GM18951 (cell line): ENCODE measurements around the gene DSCAML1.

ENCODE experiments used
- POLR2A ChIP-seq: IDR thresholded peaks from 4 replicates; pipeline ENCODE4 v1.6.1; 2011; ENCODE audit warnings: mild to moderate bottlenecking; ENCODE audit not compliant: insufficient read length, insufficient read depth; ENCODE audit errors: extremely low read depth
- in situ Hi-C: fragments of 300-500 bp; cut with MboI; formaldehyde crosslinking; loops from one replicate; pipeline ENCODE4 v1.12.0; 2022; ENCODE audit warnings: low sequenced_read_pairs, mixed read lengths, inconsistent platforms; ENCODE audit not compliant: unreplicated experiment

The DSCAML1 gene

GRCh38 chr11:117743121-117743815 is 53.7 kb downstream of the DSCAML1 start:
- in situ Hi-C loops: no loop called here

GRCh38 chr11:117738246-117738957 is 58.6 kb downstream of the DSCAML1 start:
- in situ Hi-C loops: no loop called here
- TF ChIP-seq POLR2A: no peak

More at GRCh38 chr11:117743121-117743815, 53.7 kb downstream of the DSCAML1 start:
- no peak for TF ChIP-seq POLR2A

GRCh38 chr11:117735350-117735977 is 61.6 kb downstream of the DSCAML1 start:
- TF ChIP-seq POLR2A: no peak
- in situ Hi-C loops: no loop called here

GRCh38 chr11:117734601-117735024 is 62.4 kb downstream of the DSCAML1 start:
- no peak for TF ChIP-seq POLR2A
- in situ Hi-C loops: no loop called here

- TF ChIP-seq POLR2A: no peak
- in situ Hi-C loops: no loop called here
These were observed 63.7 kb downstream of the DSCAML1 start for GRCh38 chr11:117733316-117733715.

GRCh38 chr11:117731722-117732290 is 65.2 kb downstream of the DSCAML1 start:
- in situ Hi-C loops: no loop called here
- no peak for TF ChIP-seq POLR2A

GRCh38 chr11:117730208-117730800 is 66.7 kb downstream of the DSCAML1 start:
- in situ Hi-C loops: no loop called here
- no peak for TF ChIP-seq POLR2A

GRCh38 chr11:117725048-117725734 is 71.8 kb downstream of the DSCAML1 start:
- no peak for TF ChIP-seq POLR2A
- in situ Hi-C loops: no loop called here

GRCh38 chr11:117724621-117725020 is 72.4 kb downstream of the DSCAML1 start:
- no peak for TF ChIP-seq POLR2A
- in situ Hi-C loops: no loop called here

- in situ Hi-C loops: no loop called here
- TF ChIP-seq POLR2A: no peak
These were observed 72.9 kb downstream of the DSCAML1 start for GRCh38 chr11:117724104-117724503.

GRCh38 chr11:117723277-117724024 is 73.6 kb downstream of the DSCAML1 start:
- in situ Hi-C loops: no loop called here
- TF ChIP-seq POLR2A: no peak

GRCh38 chr11:117722082-117722481 is 74.9 kb downstream of the DSCAML1 start:
- TF ChIP-seq POLR2A: no peak
- in situ Hi-C loops: no loop called here
